ENCODE results near the gene QPRT.
"Not testable (repeated sequence)": the region's sequence is repeated elsewhere in the genome, so short reads cannot be mapped to it uniquely, and the experiment has no call there.

The QPRT gene

DNA sequence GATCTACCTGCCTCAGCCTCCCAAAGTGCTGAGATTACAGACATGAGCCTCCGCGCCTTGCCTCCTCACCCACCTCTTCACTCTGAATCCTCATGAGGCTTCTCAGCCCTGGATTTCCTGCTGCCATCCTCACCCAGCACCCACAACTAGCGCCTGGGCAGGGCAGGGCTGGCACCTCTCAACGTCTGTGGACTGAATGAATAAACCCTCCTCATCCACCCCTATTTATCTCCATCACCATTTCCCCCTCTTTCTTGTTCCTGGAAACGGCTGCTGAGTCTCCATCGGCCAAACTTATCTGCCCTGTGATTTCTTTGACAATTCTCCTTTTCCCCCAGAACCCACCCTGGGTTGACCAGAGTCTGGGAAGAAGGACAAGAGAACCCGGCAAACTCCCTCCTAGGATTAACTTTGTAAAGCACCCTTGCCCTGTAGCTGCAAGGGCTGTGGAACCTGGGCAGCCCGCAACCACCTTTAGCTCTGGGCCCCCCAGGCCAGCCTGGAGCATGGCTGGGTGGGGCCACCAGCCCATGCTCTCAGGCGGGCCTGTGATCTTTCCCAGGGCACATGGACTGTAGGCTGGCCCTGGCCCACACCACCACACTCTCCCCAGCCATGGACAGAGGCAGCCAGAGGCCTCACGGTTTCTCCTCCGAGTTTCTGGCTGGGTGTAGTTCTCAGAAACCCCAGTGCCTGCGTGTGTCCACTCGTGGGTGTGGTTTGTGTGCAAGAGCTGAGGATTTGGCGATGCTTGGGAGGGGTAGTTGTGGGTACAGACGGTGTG lies 13.5 kb upstream of the QPRT start:
- POLR2A ChIA-PET, result no interaction called here
- CTCF ChIA-PET, result no interaction called here
- TF ChIP-seq FOXK2 (IDR thresholded peaks at IDR 0.05) (no peak), HDGF (IDR thresholded peaks at IDR 0.05; ENCODE audit: borderline replicate concordance) (no peak), ARNT (IDR thresholded peaks at IDR 0.05) (no peak), L3MBTL2 (conservative IDR thresholded peaks at IDR 0.05) (no peak), PKNOX1 (IDR thresholded peaks at IDR 0.05) (no peak), CTBP1 (IDR thresholded peaks at IDR 0.05; ENCODE audit: borderline replicate concordance) (no peak), ELF4 (IDR thresholded peaks at IDR 0.05) (no peak), TARDBP (IDR thresholded peaks at IDR 0.05) (no peak), SUZ12 (IDR thresholded peaks at IDR 0.05) (no peak), FOXM1 (IDR thresholded peaks at IDR 0.05; ENCODE audit: borderline replicate concordance) (no peak)
- DNase-seq (ENCODE audit: extremely low spot score), result no peak

DNA sequence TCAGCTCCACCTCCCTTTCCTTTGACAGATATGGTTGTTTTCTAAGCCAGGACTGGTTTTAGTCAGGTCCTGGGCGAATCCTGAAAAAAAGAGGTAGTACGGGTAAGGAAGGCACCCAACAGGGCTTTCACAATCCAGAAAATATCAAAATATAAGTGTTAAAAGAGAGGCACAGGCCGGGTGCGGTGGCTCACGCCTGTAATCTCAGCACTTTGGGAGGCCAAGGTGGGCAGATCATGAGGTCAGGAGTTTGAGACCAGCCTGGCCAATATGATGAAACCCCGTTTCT lies 11.7 kb upstream of the QPRT start:
- CTCF ChIA-PET; DNase-seq (ENCODE audit: extremely low spot score): not testable (repeated sequence)
- POLR2A ChIA-PET, result interaction anchor here (0.7 kb wide), 1 partner anchor 12 kb away, joined by 3 read pairs; the partner anchor contains the start of gene QPRT

- POLR2A ChIA-PET, result interaction anchor here (0.7 kb wide), 1 partner anchor 11 kb away, joined by 3 read pairs; the partner anchor contains the start of gene QPRT
- CTCF ChIA-PET, result no interaction called here
- DNase-seq (ENCODE audit: extremely low spot score), result no peak
- no peak for TF ChIP-seq ZNF384 (IDR thresholded peaks at IDR 0.05)
- TF ChIP-seq SUZ12 (IDR thresholded peaks at IDR 0.05), result no peak
- no peak for TF ChIP-seq FOXK2 (IDR thresholded peaks at IDR 0.05)
- TF ChIP-seq FOXA1 (IDR thresholded peaks at IDR 0.05), result no peak
- TF ChIP-seq FOXM1 (IDR thresholded peaks at IDR 0.05; ENCODE audit: borderline replicate concordance), result no peak
- TF ChIP-seq ARNT (IDR thresholded peaks at IDR 0.05), result no peak
- no peak for TF ChIP-seq BHLHE40 (IDR thresholded peaks at IDR 0.05; ENCODE audit: borderline replicate concordance)
- no peak for TF ChIP-seq NFRKB (IDR thresholded peaks at IDR 0.05)
- no peak for TF ChIP-seq TARDBP (IDR thresholded peaks at IDR 0.05)
These were observed 11.2 kb upstream of the QPRT start for GRCh38 chr16:29667755-29668154.

DNA sequence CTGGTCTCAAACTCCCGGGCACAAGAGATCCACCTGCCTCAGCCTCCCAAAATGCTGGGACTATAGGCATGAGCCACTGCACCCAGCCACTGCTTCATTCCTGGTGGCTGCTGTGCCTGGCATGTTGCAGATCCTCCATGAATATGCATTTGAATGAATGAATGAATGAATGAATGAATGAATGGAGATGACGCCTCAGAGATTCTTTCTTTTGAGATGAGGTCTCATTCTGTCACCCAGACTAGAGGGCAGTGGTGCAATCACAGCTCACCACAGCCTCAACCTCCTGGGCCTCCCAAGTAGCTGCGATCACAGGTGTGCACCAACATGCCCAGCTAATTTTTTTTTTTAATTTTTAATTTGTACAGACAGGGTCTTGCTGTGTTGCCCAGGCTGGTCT lies 10.7 kb upstream of the QPRT start:
- POLR2A ChIA-PET, result no interaction called here
- TF ChIP-seq SUZ12 (IDR thresholded peaks at IDR 0.05), result no peak
- no peak for TF ChIP-seq BHLHE40 (IDR thresholded peaks at IDR 0.05; ENCODE audit: borderline replicate concordance)
- no peak for TF ChIP-seq TARDBP (IDR thresholded peaks at IDR 0.05)
- TF ChIP-seq ZNF384 (IDR thresholded peaks at IDR 0.05), result no peak
- TF ChIP-seq FOXA1 (IDR thresholded peaks at IDR 0.05), result no peak
- no peak for TF ChIP-seq HDGF (IDR thresholded peaks at IDR 0.05; ENCODE audit: borderline replicate concordance)
- no peak for TF ChIP-seq SP1 (IDR thresholded peaks at IDR 0.05)
- TF ChIP-seq FOXK2 (IDR thresholded peaks at IDR 0.05), result no peak
- TF ChIP-seq FOXM1 (IDR thresholded peaks at IDR 0.05; ENCODE audit: borderline replicate concordance), result no peak
- no peak for TF ChIP-seq L3MBTL2 (conservative IDR thresholded peaks at IDR 0.05)
- TF ChIP-seq NFRKB (IDR thresholded peaks at IDR 0.05), result no peak
- TF ChIP-seq ELF4 (IDR thresholded peaks at IDR 0.05), result no peak
- no peak for TF ChIP-seq CTBP1 (IDR thresholded peaks at IDR 0.05; ENCODE audit: borderline replicate concordance)
- TF ChIP-seq PKNOX1 (IDR thresholded peaks at IDR 0.05), result no peak
- TF ChIP-seq ARNT (IDR thresholded peaks at IDR 0.05), result no peak
- no peak for TF ChIP-seq LEF1 (IDR thresholded peaks at IDR 0.05; ENCODE audit: borderline replicate concordance)
- DNase-seq (ENCODE audit: extremely low spot score), result no peak
- CTCF ChIA-PET, result no interaction called here

- TF ChIP-seq FOXK2 (IDR thresholded peaks at IDR 0.05) (no peak), L3MBTL2 (conservative IDR thresholded peaks at IDR 0.05) (no peak), LEF1 (IDR thresholded peaks at IDR 0.05; ENCODE audit: borderline replicate concordance) (no peak), ARNT (IDR thresholded peaks at IDR 0.05) (no peak), SP1 (IDR thresholded peaks at IDR 0.05) (no peak), FOXA1 (IDR thresholded peaks at IDR 0.05) (no peak), BHLHE40 (IDR thresholded peaks at IDR 0.05; ENCODE audit: borderline replicate concordance) (no peak), ZNF384 (IDR thresholded peaks at IDR 0.05) (no peak), SUZ12 (IDR thresholded peaks at IDR 0.05) (no peak), HDGF (IDR thresholded peaks at IDR 0.05; ENCODE audit: borderline replicate concordance) (no peak), CTBP1 (IDR thresholded peaks at IDR 0.05; ENCODE audit: borderline replicate concordance) (no peak), NFRKB (IDR thresholded peaks at IDR 0.05) (no peak), PKNOX1 (IDR thresholded peaks at IDR 0.05) (no peak), TARDBP (IDR thresholded peaks at IDR 0.05) (no peak), ELF4 (IDR thresholded peaks at IDR 0.05) (no peak), FOXM1 (IDR thresholded peaks at IDR 0.05; ENCODE audit: borderline replicate concordance) (no peak)
- CTCF ChIA-PET, result interaction anchor here (0.7 kb wide), 1 partner anchor 175 kb away, joined by 3 read pairs; no protein-coding TSS in a partner anchor
- POLR2A ChIA-PET, result interaction anchor here (0.7 to 1.0 kb wide), 2 partner anchors 10 to 348 kb away, joined by 3 read pairs; no protein-coding TSS in a partner anchor
- DNase-seq (ENCODE audit: extremely low spot score), result no peak
These were observed 5.5 kb upstream of the QPRT start for GRCh38 chr16:29673501-29673900.

DNA sequence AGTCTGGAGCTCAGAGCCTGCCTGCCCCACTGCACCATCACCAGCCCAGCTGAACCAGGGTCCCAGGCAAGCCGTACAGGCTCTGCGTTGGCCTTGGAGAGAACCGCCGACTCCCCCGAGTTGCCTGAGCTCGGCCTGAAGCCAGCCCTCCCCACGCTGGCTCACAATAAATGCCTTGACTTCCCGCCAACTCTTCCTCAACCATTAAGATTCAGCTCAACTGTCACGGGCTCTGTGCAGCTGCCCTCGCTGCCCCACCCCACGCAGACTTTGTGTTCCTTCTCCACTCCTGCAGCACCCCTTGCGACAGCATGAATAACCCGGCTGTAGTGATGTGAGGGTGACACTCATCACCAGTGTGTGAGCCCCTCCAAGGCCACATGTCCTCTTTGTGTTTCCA lies 4.8 kb upstream of the QPRT start:
- TF ChIP-seq FOXK2 (IDR thresholded peaks at IDR 0.05) (no peak), HDGF (IDR thresholded peaks at IDR 0.05; ENCODE audit: borderline replicate concordance) (no peak), SP1 (IDR thresholded peaks at IDR 0.05) (no peak), ELF4 (IDR thresholded peaks at IDR 0.05) (no peak), ZNF384 (IDR thresholded peaks at IDR 0.05) (no peak), NFRKB (IDR thresholded peaks at IDR 0.05) (no peak), FOXM1 (IDR thresholded peaks at IDR 0.05; ENCODE audit: borderline replicate concordance) (no peak), FOXA1 (IDR thresholded peaks at IDR 0.05) (no peak), TARDBP (IDR thresholded peaks at IDR 0.05) (no peak), ARNT (IDR thresholded peaks at IDR 0.05) (no peak), BHLHE40 (IDR thresholded peaks at IDR 0.05; ENCODE audit: borderline replicate concordance) (no peak), SUZ12 (IDR thresholded peaks at IDR 0.05) (no peak), L3MBTL2 (conservative IDR thresholded peaks at IDR 0.05) (no peak), LEF1 (IDR thresholded peaks at IDR 0.05; ENCODE audit: borderline replicate concordance) (no peak), CTBP1 (IDR thresholded peaks at IDR 0.05; ENCODE audit: borderline replicate concordance) (no peak), PKNOX1 (IDR thresholded peaks at IDR 0.05) (no peak)
- no peak for DNase-seq (ENCODE audit: extremely low spot score)
- POLR2A ChIA-PET, result interaction anchor here (0.7 to 1.0 kb wide), 2 partner anchors 10 to 347 kb away, joined by 3 read pairs; no protein-coding TSS in a partner anchor
- CTCF ChIA-PET, result no interaction called here
